ENCODE measurements around the gene NVL.

NVL gene

GRCh38 chr1:224274970-224275626 is 54.9 kb downstream of the NVL start:
- TF ChIP-seq CREB1 (IDR thresholded peaks at IDR 0.05; ENCODE audit: low read depth) (no peak), TCF12 (IDR thresholded peaks at IDR 0.05; ENCODE audit: low read depth) (no peak), EGR1 (IDR thresholded peaks at IDR 0.05) (no peak), TEAD4 (IDR thresholded peaks at IDR 0.05) (no peak), ZBTB7A (IDR thresholded peaks at IDR 0.05; ENCODE audit: low read depth) (no peak), TAF1 (IDR thresholded peaks at IDR 0.05; ENCODE audit: low read depth) (no peak), NFIC (IDR thresholded peaks at IDR 0.05) (no peak)
- TF ChIP-seq, protein P1, sequence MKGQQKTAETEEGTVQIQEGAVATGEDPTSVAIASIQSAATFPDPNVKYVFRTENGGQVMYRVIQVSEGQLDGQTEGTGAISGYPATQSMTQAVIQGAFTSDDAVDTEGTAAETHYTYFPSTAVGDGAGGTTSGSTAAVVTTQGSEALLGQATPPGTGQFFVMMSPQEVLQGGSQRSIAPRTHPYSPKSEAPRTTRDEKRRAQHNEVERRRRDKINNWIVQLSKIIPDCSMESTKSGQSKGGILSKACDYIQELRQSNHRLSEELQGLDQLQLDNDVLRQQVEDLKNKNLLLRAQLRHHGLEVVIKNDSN (IDR thresholded peaks at IDR 0.05) = no peak

DNA sequence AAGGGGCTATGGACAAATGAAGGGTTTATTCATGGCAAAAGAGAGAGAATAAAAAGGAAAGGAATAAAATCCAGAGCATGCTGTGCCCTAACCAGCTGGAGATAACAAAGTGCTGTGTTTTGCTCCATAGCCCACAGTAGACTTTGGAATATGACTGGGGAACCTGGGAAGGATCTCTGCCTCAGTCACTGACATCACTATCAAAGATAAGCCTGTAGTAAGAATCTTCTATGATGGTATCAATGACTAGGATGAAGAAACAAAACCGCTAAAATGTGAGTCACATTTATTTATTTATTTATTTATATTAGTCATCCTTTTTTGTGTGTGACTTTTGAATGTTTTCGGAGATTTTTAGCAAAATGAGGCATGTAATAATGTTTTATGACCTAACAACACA is 56.3 kb downstream of the NVL start:
- TF ChIP-seq CREB1 (IDR thresholded peaks at IDR 0.05; ENCODE audit: low read depth) (no peak), TAF1 (IDR thresholded peaks at IDR 0.05; ENCODE audit: low read depth) (no peak), RAD21 (IDR thresholded peaks at IDR 0.05; ENCODE audit: low read depth) (no peak), TCF12 (IDR thresholded peaks at IDR 0.05; ENCODE audit: low read depth) (no peak), TEAD4 (IDR thresholded peaks at IDR 0.05) (no peak), FOXM1 (IDR thresholded peaks at IDR 0.05; ENCODE audit: borderline replicate concordance, low read depth) (no peak), NFIC (IDR thresholded peaks at IDR 0.05) (no peak), REST (IDR thresholded peaks at IDR 0.05; ENCODE audit: low read depth) (no peak), CEBPB (IDR thresholded peaks at IDR 0.05) (no peak), EP300 (IDR thresholded peaks at IDR 0.05; ENCODE audit: borderline replicate concordance) (no peak), ZBTB7A (IDR thresholded peaks at IDR 0.05; ENCODE audit: low read depth) (no peak), EGR1 (IDR thresholded peaks at IDR 0.05) (no peak), YY1 (IDR thresholded peaks at IDR 0.05; ENCODE audit: low read depth) (no peak)
- TF ChIP-seq, protein P2, sequence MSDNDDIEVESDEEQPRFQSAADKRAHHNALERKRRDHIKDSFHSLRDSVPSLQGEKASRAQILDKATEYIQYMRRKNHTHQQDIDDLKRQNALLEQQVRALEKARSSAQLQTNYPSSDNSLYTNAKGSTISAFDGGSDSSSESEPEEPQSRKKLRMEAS (IDR thresholded peaks at IDR 0.05) = no peak
- TF ChIP-seq, protein P1 (IDR thresholded peaks at IDR 0.05) = no peak

- TF ChIP-seq CEBPB (IDR thresholded peaks at IDR 0.05) = no peak
- TF ChIP-seq TEAD4 (IDR thresholded peaks at IDR 0.05) = no peak
- no peak for TF ChIP-seq NFIC (IDR thresholded peaks at IDR 0.05)
- TF ChIP-seq TAF1 (IDR thresholded peaks at IDR 0.05; ENCODE audit: low read depth) = no peak
Measured at GRCh38 chr1:224271106-224271505, 58.9 kb downstream of the NVL start.

GRCh38 chr1:224267925-224268324 is 62.0 kb downstream of the NVL start:
- TF ChIP-seq CEBPB (IDR thresholded peaks at IDR 0.05) (no peak), EP300 (IDR thresholded peaks at IDR 0.05; ENCODE audit: borderline replicate concordance) (no peak), RAD21 (IDR thresholded peaks at IDR 0.05; ENCODE audit: low read depth) (no peak), TEAD4 (IDR thresholded peaks at IDR 0.05) (no peak)

DNA sequence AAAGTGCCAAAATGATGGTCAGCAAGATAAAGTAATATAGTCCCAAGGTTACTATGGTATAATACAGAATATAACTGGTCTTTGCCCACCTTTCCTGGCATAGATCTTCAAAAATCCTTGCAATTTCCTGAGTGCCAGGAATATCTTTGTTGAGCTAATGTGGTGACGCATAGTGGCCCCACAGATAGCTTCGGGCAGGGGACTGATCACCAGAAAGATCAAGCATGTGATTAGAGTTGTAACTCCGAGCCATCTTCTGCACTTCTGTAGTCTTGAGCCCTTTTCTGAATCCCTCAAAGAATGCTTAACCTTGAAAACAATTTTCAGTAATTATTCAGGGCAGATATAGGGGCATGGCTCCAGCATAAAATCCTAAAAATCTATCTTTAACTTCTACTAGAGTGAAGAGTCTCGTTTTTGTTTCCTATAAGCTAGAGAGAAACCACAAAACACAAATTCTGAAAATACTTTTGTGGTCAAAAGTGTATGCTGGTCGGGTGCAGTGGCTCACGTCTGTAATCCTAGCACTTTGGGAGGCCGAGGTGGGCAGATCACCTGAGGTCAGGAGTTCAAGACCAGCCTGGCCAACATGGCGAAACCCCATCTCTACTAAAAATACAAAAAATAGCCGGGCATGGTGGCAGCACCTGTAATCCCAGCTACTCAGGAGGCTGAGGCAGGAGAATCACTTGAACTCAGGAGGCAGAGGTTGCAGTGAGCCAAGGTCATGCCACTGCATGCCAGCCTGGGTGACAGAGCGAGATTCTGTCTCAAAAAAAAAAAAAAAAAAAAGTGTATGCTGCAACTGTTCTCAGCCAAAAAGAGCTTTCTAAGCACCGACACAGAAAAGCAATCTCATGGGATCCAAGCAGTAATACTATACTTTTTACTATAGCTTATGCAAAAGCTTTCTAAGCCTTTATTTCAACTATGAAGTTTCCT is 62.8 kb downstream of the NVL start:
- no peak for TF ChIP-seq FOXM1 (IDR thresholded peaks at IDR 0.05; ENCODE audit: borderline replicate concordance, low read depth)
- no peak for TF ChIP-seq TEAD4 (IDR thresholded peaks at IDR 0.05)
- TF ChIP-seq TAF1 (IDR thresholded peaks at IDR 0.05; ENCODE audit: low read depth) = no peak
- TF ChIP-seq, protein P2 (IDR thresholded peaks at IDR 0.05) = no peak
- TF ChIP-seq EP300 (IDR thresholded peaks at IDR 0.05; ENCODE audit: borderline replicate concordance) = no peak
- TF ChIP-seq NFIC (IDR thresholded peaks at IDR 0.05) = no peak
- no peak for TF ChIP-seq EGR1 (IDR thresholded peaks at IDR 0.05)
- TF ChIP-seq CREB1 (IDR thresholded peaks at IDR 0.05; ENCODE audit: low read depth) = no peak

DNA sequence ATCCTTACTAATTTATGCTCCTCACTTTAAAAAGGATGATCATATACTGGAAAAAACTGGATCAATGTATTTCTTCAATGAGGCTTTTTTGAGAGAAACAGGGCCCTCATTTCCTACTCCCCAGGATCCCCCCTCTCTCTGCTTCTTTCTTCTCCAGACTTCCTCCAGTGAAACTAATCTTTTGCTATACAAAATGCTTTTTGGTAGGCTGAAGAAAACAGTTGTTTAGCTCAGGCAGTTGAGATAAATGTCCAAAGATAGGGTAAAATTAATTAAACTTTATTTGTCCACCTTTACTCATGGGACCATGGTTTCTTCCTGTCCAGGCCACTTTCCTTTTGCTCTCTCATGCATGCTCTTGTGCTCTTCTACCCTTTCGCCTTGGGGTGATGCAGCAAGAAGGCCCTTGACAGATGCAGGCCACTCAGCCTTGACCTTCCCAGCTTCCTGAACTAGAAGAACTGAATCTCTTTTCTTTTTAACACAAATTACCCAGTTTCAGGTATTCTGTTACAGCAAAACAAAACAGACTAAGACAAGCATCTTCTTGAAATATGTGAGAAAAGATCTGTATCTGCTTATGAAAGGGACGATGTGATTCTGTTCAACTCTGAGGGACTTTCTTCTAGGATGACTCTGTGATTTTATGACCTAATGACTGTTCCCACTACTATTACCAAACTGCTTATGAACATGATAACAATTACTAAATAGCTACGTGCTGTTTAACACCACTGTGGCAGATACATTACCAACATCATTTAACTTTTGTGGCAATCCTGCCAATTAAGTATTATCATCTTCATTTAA is 63.7 kb downstream of the NVL start:
- no peak for TF ChIP-seq CREB1 (IDR thresholded peaks at IDR 0.05; ENCODE audit: low read depth)
- TF ChIP-seq NFIC (IDR thresholded peaks at IDR 0.05) = no peak
- no peak for TF ChIP-seq TCF12 (IDR thresholded peaks at IDR 0.05; ENCODE audit: low read depth)
- TF ChIP-seq RAD21 (IDR thresholded peaks at IDR 0.05; ENCODE audit: low read depth) = no peak
- TF ChIP-seq CEBPB (IDR thresholded peaks at IDR 0.05) = no peak
- TF ChIP-seq TEAD4 (IDR thresholded peaks at IDR 0.05) = no peak
- TF ChIP-seq TAF1 (IDR thresholded peaks at IDR 0.05; ENCODE audit: low read depth) = no peak
- no peak for TF ChIP-seq FOXM1 (IDR thresholded peaks at IDR 0.05; ENCODE audit: borderline replicate concordance, low read depth)
- no peak for TF ChIP-seq ZBTB7A (IDR thresholded peaks at IDR 0.05; ENCODE audit: low read depth)
- TF ChIP-seq, protein P2 (IDR thresholded peaks at IDR 0.05) = no peak
- TF ChIP-seq EP300 (IDR thresholded peaks at IDR 0.05; ENCODE audit: borderline replicate concordance) = no peak
- TF ChIP-seq YY1 (IDR thresholded peaks at IDR 0.05; ENCODE audit: low read depth) = no peak
- TF ChIP-seq EGR1 (IDR thresholded peaks at IDR 0.05) = no peak
- no peak for TF ChIP-seq REST (IDR thresholded peaks at IDR 0.05; ENCODE audit: low read depth)
- TF ChIP-seq, protein P1 (IDR thresholded peaks at IDR 0.05) = no peak

Measured in Ishikawa (cell line).